ENCODE measurements around the gene UTF1.

- TF ChIP-seq POLR2A (IDR thresholded peaks at IDR 0.05) = no peak
- TF ChIP-seq, protein P1, sequence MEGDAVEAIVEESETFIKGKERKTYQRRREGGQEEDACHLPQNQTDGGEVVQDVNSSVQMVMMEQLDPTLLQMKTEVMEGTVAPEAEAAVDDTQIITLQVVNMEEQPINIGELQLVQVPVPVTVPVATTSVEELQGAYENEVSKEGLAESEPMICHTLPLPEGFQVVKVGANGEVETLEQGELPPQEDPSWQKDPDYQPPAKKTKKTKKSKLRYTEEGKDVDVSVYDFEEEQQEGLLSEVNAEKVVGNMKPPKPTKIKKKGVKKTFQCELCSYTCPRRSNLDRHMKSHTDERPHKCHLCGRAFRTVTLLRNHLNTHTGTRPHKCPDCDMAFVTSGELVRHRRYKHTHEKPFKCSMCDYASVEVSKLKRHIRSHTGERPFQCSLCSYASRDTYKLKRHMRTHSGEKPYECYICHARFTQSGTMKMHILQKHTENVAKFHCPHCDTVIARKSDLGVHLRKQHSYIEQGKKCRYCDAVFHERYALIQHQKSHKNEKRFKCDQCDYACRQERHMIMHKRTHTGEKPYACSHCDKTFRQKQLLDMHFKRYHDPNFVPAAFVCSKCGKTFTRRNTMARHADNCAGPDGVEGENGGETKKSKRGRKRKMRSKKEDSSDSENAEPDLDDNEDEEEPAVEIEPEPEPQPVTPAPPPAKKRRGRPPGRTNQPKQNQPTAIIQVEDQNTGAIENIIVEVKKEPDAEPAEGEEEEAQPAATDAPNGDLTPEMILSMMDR (IDR thresholded peaks at IDR 0.05) = no peak
Measured at GRCh38 chr10:133264461-133264860, 34.4 kb downstream of the UTF1 start.

Data from prostate gland (tissue), 2 donors.